ENCODE data around the gene CCNY.

DNA sequence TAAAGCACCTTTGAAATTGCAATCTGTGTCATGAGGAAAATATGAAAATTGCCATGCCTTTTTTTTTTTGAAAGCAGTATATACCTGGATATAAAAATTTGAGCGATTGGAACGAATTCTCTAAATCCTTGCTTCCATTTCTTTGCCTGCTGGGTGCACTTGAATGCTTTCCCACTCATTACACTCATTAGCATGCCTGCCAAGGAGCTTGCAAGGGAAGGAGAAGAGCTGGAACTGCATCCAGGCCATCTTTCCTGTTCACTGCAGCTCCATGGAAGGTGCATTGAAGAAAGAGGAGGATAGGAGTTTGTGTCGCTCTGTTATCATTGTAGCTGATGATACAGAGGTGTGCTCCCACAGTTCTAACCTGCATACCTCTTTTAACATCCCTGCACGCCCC, 166.4 kb downstream of the CCNY start:
- TF ChIP-seq, protein P1, sequence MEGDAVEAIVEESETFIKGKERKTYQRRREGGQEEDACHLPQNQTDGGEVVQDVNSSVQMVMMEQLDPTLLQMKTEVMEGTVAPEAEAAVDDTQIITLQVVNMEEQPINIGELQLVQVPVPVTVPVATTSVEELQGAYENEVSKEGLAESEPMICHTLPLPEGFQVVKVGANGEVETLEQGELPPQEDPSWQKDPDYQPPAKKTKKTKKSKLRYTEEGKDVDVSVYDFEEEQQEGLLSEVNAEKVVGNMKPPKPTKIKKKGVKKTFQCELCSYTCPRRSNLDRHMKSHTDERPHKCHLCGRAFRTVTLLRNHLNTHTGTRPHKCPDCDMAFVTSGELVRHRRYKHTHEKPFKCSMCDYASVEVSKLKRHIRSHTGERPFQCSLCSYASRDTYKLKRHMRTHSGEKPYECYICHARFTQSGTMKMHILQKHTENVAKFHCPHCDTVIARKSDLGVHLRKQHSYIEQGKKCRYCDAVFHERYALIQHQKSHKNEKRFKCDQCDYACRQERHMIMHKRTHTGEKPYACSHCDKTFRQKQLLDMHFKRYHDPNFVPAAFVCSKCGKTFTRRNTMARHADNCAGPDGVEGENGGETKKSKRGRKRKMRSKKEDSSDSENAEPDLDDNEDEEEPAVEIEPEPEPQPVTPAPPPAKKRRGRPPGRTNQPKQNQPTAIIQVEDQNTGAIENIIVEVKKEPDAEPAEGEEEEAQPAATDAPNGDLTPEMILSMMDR (IDR thresholded peaks at IDR 0.05), result no peak
- no peak for TF ChIP-seq ZFX (IDR thresholded peaks at IDR 0.05; ENCODE audit: borderline replicate concordance)
